Renal cortical epithelial cell (primary cell): Measurements from ENCODE around the gene NR3C2. TPM values are rescaled to one million over a fixed set of nuclear protein-coding genes. Genes with fewer than 3 reads are reported as not detected.

ENCODE experiments used
- DNase-seq: peaks from one replicate; pipeline ENCODE4 v3.0.0-alpha.2; 2011; ENCODE audit warnings: low read depth
- total RNA-seq: library from RNA; depleted of rRNA; stranded (reverse); fragments of >200 nt; gene quantifications from 2 replicates; pipeline ENCODE4 v1.2.3, GENCODE V29; 2014

NR3C2 gene
- total RNA-seq, result 2.0 and 5.2 TPM in 2 replicates

DNA sequence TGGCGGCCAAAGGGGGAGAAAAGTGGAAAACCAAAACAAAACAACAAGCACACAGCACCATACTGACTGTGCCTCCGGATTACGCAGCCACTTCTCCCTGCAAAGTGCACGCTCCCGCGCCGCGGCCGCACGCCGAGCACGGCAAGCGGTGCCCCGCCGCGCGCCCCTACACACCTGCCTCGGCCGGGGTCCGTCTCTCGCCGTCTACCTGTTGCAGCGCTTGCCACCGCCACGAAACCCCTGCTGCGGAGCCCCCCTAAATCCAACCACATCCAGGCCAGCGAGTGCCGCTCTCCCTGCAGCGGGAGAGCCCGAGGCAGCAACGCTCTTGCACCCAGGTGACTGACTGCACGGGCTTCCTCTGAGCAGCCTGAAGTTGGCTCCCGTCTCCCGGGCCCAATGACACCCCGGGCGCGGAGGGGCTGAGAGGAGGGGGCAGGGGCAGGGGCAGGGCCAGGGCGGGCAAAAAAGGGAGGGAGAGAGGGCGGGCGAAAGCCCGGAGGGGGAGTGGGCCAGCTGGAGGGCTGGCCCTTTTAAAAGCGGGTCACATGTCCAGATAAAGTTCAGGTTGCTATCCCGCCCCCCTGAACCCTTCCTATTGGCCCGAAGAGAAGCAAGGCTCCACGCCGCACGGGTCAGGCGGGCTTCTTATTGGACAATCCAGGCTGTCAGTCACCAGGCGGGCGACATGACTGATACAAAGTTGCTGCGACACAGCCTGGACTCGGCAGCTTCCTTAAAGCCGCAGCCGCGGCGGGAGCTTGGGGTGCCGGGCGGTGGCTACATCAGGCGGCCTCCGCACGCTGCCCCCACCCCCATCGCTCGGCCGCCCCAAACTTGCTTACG, at the start of gene NR3C2:
TSS of gene NR3C2 (minus strand) at position 429 of the 846 bp plus-strand sequence.
- DNase-seq, result peak; percentile 96

DNA sequence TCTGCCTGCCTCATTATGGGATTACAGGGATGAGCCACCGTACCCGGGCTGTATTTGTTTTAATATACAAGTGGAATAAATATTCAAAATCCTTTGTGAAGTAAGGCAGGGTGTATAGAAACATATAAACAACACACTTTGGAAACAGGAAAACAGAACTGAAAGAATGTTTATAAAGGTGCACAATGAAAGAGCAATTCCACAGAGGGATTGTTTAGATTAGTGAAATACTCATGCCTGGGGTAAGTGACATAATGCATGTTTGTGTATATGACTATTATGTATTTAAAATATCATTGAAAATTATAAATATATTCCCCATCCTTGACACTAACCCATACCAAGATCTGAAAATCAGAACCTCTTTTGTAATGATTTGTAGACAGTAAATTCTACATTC, 45.0 kb upstream of the NR3C2 start:
- no peak for DNase-seq

- no peak for DNase-seq
Observed at GRCh38 chr4:148481636-148482035, 39.4 kb upstream of the NR3C2 start.

DNA sequence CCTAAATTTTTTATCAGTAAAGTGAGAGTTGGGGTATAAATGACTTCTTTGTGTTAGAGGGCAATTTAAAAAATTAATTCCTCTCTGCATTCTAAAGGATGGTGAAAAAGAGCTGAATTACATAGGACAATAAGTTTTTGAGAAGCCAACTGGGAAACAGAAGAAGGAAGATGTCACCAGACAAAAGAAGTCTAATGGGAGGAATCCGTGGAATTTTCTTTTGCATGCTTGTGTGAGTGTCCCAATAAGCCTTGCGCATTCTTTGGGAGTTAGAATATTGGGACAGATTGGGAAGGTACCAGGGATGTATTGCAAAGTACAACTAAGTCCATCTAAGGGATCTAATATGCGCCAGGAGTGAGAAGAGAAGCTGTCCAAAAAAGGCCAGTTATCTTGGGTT, 35.1 kb upstream of the NR3C2 start:
- no peak for DNase-seq

- no peak for DNase-seq
Observed at GRCh38 chr4:148469938-148470337, 27.7 kb upstream of the NR3C2 start.

DNA sequence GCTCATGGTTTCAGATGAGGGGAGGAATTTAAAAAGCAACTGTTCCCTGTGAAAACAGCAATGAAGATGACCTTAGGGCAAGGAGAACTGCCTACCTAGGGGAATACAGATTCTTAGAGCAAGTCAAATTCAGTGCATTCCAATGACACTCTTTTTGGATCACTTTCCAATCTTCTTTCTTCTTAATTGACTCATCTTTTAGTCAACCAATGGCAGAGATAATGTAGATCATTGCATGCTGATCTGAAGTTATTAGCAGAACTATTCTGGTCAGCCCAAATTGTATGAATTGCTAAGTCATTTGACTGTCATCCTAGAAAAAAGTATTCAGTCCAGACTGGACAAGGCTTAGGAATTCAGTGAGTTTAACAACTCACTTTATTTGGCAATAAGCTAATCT, 12.6 kb upstream of the NR3C2 start:
- DNase-seq, result no peak

DNA sequence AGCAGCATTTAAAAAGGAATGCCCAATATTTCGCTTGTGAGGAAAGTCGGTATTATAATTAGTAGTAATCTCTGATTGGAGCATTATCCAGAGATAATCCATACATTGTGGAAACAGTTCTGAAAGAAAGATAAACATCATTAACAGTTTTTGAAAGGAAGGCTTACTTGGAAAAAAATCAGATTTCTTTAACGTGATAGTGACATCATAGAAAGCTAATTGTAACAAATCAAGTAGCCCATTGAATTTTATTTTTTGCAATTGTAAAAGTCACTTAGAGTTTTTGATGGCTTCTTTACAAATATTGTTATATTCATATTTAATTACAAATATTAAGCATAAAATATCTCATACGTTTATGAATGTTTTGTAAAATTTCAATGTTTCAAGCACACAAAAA, 11.6 kb upstream of the NR3C2 start:
- DNase-seq, result no peak

DNA sequence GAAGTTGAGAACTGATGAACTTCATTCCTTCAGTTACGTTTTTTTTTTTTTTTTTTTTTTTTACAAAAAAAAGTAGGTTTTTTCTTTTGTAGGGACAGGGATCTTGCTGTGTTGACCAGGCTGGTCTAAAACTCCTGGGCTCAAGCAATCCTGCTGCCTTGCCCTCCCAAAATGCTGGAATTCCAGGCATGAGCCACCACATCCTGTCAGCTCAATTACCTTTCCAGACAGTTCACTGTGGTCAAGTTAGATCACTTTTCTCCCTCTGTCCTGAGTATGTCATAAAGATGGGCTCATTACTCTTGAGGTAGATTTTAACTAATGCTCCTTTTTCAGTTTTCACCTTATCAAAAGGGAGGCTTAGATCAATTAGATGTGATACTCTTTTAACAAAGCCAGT, 10.8 kb upstream of the NR3C2 start:
- no peak for DNase-seq

DNA sequence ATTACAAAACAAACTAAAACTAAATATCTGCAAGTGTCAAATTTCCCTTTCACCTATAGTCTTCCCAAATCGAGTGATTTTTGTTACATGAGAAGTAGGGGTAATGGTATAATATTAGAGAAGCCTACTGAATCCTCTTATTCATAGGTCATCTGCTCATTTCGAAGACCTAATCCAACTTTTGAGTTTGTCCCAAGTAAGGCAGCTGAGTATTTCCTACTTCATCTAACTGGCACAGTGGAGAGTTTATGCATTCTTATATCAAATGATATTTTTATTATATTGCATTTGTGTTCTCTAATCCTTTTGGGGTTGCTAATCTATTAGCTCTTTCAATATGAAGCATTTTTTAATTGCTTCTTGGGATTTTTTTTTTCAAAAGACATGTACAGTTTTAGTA, 7.7 kb upstream of the NR3C2 start:
- DNase-seq, result no peak

DNA sequence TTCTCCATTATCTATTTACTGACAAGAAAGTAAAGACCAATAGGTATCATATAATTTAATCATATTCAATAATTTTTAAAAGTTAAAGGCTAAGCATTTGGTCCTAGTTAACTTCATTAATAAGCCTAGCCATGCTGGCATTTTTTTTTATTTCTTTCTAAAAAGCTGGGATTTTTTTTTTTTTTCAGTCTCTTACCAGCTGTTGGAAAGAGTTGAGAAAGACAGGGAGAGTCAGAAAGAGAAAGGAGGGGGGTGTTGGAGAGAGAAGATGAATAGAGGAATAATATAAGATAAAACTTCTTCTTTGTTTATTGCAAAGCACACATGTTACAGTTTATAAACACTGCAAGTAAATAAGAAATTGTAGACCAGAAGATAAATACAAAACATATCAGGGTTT, 5.9 kb upstream of the NR3C2 start:
- no peak for DNase-seq

DNA sequence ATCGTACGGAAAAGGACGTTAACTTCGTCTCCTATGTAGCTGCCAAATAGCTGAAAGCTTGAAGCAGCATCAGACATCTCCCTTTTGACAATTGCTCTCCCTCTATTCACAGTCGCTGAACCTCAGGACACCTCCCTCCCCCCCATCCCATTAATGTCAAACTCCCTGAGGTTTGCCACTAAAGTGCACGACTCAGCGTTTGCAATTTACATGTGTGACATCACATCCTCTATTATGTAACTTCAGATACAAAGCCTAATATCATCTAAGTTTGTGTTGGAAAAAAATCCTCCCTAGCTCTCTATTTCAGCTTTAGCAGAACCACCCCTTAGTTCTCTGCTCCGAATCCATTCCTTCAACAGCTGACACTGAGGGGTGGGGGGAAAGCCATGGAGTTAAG, 5.5 kb upstream of the NR3C2 start:
- peak; percentile 26 for DNase-seq

DNA sequence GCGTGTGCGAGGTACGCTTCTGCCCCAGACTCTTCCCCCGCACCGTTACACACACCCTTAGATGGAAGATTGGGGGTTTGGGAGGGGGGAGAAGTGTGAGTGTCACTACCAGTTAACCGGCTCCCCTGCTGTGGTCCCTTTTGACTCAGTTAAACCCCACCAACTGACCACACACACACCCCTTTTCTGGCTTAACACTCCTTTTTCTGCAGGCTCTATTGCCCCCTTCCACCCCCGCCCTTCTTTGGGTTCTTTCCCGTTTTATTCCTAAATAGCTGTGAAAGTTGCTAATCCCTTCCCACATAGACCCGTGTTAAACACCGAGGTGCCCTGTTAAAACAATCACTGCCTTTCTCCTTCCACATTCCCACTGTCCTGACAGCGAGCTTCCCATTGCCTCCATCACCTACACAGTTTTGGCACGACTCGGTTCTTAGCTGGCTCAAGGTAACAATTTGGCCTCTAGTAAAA, 3.7 kb upstream of the NR3C2 start:
- DNase-seq, result no peak

GRCh38 chr4:148445071-148445859, 3.1 kb upstream of the NR3C2 start:
- DNase-seq, result no peak

DNA sequence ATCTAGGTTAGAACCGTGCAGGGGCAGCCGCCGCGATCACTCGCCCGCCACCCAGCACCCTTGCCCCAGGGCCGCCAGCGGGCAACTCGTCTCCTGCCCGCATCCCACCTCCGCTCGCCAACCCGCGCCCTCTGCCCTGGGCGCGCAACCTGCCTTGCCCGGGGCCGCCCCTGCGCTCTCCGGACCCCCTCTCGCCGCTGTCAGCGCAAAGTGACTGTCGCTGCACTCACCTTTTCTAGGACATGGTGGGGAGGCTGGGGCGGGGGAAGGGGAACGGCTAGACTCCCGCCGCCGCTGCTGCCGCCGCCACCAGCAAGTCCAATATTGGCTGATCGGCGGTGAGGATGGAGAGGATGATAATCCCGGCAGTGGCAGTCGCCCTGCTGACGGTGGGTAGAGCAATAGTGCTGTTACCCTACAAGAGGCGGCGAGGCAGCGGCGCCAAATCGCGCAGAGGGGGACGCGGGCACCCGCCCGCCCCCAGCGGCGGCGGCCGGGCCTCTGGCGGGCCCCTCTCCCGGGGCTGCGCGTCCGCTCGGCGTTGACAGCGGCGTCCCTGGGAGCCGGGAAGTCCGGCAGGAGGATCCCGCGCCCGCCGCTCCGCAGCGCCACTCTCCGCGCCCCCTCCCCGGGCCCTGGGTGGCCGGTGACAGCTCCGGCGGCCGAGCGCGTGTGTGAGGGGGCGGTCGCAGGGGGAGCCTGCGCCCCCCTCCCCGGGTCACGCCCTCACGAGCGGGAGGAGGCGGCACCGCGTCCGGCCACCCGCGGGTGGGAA, 2.3 kb upstream of the NR3C2 start:
- DNase-seq, result no peak

DNA sequence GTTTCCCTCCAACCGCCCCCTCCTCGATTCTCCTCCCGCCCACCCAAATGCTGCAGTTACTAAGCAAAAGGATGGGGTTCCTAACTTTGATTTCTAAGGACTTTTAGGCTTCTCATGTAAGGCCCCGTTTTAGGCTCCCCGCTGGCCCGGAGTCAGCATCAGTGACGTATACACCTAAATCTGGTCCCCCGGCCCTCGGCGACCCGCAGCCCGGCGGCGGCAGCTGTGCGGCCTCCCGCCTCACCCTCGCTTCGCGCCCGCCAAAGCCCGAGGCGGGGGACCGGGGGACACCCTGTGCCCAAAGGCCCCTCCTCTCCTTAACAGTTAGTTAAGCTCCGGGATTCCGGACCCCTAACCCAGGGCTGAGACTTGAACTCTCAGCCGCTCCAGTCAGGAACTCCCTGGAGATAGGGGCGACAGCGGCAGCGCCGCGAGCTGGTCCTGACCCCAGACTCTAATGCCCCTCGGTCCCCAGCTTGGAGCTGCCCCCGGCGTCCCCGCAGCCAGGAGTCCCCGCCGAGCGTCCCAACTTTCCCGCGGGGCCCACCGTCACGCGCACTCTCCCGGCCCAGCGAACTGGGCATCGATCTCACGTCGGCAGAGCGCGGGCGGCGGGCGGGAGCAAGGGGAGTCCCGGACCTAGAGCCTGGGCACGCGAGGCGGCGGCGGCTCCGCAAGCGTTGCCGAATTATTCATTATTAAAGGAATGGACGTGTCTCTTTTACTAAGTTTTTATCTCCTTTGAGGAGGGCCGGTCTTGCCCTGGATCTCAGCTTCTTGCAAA, 1.5 kb upstream of the NR3C2 start:
- DNase-seq, result no peak

- peak; percentile 9 for DNase-seq
Observed at GRCh38 chr4:148442832-148443511, 758 bp upstream of the NR3C2 start.

DNA sequence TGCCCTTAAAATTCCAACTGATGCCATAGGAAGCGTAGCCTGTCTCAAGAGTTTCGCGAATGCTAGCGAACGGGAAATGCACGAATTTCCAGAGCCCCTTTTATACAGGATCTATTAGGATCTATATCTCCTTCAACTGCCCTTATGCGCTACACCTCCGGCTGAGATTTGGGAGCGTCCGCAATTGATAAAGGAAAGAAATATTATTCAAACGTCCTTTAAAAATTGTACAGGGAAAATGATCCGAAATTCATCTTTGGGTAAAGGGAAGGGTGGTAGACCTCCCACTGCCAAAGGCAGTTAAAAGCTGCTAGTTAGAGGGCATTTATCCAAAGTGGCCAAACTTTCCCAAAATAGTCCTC, 609 bp downstream of the NR3C2 start:
- DNase-seq, result no peak

DNA sequence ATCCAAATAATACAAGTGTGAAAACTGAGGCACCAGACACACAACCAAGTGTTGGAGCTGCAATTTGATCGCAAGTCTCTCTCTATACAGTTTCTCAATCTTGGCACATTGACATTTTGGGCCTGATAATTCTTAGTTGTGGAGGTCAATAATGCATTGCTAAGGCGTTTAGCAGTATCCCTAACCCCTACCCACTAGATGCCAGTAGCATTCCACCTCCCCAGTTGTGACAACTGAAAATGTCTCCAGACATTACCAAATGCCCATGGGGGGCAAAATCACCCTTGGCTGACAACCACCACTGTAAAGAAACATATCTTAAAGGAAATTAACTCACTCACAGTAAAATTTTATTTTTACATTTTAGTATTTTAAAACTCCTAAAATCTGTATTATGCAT, 4.2 kb downstream of the NR3C2 start:
- DNase-seq, result no peak

GRCh38 chr4:148437439-148437838, 4.8 kb downstream of the NR3C2 start:
- DNase-seq, result no peak

GRCh38 chr4:148436512-148436911, 5.7 kb downstream of the NR3C2 start:
- DNase-seq, result no peak
